Stimulated activated CD8-positive, alpha-beta memory T cell treated with anti-CD3 and anti-CD28 coated beads, Interleukin-2, amount 100 ng/mL, for 48 hours (primary cell): ENCODE data around the gene GNL1.
"Not testable (repeated sequence)": the region's sequence is repeated elsewhere in the genome, so short reads cannot be mapped to it uniquely, and the experiment has no call there.

Source experiments
- DNase-seq, 2 donors: peaks; one replicate each; pipeline ENCODE4 v3.0.0-alpha.2; 2020; ENCODE audit warnings: low read depth in 2 of 2

The GNL1 gene

GRCh38 chr6:30529349-30529875, 26.9 kb downstream of the GNL1 start:
- DNase-seq, result not testable (repeated sequence)

DNA sequence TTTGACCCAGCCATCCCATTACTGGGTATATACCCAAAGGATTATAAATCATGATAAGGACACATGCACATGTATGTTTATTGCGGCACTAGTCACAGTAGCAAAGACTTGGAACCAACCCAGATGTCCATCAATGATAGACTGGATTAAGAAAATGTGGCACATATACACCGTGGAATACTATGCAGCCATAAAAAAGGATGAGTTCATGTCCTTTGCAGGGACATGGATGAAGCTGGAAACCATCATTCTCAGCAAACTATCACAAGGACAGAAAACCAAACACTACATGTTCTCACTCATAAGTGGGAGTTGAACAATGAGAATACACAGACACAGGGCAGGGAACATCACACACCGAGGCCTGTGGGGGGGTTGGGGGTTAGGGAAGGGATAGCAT, 29.8 kb downstream of the GNL1 start:
- not testable (repeated sequence) for DNase-seq

DNA sequence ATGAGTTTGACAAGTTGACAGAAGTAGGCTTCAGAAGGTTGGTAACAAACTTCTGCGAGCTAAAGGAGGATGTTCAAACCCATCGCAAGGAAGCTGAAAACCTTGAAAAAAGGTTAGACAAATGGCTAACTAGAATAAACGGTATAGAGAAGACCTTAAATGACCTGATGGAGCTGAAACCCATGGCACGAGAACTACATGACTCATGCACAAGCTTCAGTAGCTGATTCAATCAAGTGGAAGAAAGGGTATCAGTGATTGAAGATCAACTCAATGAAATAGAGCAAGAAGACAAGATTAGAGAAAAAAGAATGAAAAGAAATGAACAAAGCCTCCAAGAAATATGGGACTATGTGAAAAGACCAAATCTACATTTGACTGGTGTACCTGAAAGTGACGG, 34.3 kb downstream of the GNL1 start:
- DNase-seq, result not testable (repeated sequence)

GRCh38 chr6:30521082-30521481, 35.2 kb downstream of the GNL1 start:
- not testable (repeated sequence) for DNase-seq

GRCh38 chr6:30520522-30520921, 35.8 kb downstream of the GNL1 start:
- no peak for DNase-seq

DNA sequence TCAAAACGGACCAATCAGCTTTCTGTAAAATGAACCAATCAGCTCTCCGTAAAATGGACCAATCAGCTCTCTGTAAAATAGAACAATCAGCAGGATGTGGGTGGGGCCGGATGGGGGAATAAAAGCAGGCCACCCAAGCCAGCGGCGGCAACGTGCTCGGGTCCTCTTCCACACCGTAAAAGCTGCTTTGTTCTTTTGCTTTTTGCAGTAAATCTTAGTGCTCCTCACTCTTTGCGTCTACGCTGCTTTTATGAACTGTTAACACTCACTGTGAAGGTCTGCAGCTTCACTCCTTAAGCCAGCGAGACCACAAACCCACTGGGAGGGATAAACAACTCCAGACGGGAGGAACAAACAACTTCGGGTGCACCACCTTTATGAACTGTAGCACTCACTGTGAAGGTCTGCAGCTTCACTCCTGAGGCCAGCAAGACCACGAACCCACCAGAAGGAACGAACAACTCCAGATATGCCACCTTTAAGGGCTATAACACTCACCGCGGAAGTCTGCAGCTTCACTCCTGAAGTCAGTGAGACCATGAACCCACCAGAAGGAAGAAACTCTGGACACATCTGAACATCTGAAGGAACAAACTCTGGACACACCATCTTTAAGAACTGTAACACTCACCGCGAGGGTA, 37.7 kb downstream of the GNL1 start:
- not testable (repeated sequence) for DNase-seq

DNA sequence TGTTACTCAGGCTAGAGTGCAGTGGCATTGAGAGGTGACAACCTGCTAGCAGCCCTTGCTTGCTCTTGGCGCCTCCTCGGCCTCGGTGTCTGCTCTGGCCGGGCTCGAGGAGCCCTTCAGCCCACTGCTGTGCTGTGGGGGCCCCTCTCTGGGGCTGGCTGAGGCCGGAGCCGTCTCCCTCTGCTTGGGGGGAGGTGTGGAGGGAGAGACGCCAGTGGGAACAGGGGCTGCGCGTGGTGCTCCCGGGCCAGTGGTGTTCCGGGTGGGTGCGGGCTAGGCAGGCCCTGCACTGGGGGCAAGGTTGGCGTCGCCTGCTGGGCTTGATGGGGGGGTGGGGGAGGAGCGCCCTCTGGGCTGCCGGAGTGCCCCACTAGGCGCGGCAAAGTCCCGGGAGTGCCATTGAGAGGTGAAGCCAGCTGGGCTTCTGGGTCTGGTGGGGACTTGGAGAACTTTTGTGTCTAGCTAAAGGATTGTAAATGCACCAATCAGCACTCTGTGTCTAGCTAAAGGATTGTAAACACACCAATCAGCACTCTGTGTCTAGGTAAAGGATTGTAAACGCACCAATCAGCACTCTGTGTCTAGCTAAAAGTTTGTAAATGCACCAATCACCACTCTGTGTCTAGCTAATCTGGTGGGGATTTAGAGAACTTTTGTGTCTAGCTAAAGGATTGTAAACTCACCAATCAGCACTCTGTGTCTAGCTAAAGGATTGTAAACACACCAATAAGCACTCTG, 38.4 kb downstream of the GNL1 start:
- not testable (repeated sequence) for DNase-seq

- not testable (repeated sequence) for DNase-seq
These were observed 39.6 kb downstream of the GNL1 start for GRCh38 chr6:30516754-30517076.

DNA sequence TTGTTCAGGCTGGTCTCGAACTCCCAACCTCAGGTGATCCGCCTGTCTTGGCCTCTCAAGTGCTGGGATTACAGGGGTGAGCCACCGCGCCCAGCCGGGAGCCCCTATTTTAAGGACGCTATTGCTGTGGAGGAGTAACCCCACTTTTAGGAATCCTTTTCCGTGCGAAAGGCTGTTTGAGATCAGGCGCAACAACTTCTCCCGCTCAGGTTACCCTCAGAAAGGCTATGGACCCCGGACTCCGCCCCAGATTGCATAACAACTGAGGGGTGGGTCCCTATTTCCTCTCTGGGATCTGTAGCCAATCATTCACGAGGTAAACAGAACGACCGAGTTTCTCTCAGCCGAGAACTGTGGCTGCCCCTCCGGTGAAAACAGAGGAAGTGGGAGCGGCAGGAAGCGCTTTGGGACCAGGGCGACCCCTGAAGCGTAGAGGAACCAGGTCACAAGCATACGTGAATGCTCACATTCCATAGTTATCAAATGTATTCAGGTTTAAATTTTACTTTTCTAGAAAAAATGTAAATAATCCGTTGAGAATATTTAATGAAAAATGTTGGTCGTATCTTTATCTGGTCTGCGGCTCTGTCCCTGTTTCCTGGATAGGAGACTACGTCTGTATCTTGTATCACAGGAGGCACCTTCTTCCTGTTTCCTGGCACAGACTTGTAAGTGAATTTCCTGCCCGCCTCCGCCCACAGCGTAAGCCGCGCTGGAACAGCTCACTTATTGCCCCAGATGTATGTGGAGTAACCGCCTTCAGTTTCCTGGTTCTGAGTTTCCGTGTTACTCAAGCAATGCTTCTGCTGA, 40.1 kb downstream of the GNL1 start:
- DNase-seq, result peak; percentile 69 to 84

GRCh38 chr6:30515106-30515505, 41.2 kb downstream of the GNL1 start:
- DNase-seq, result no peak

DNA sequence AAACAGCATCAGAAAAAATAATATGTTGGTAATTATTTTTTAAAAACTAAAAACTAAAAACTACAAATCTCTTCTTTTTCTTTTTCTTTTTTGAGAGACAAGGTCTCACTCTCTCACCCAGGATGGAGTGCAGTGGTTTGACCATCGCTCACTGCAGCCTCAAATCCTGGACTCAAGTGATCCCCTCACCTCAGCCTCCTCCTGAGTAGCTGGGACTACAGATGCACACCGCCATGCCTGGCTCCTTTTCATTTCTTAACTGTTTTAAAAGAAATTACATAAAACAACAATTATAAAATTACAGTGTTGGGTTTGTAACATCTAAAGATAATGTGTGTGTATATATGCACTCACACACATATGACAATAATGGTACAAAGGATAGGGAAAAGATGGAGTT, 42.8 kb downstream of the GNL1 start:
- no peak for DNase-seq

DNA sequence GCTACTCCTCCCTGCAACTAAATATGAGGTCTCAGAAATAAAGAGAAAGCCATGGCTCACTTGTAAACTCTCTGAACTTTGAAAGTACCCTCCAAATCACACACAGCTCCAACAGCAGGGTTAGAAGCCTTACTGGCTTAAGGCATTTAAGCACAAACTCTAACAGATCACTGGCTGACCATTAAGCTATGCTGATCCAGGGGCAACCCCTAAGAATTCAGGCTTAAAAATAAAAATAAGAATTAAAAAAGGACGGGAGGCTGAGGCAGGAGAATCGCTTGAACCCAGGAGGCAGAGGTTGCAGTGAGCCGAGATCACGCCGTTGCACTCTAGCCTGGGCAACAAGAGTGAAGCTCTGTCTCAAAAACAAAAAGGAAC, 45.1 kb downstream of the GNL1 start:
- DNase-seq, result no peak

DNA sequence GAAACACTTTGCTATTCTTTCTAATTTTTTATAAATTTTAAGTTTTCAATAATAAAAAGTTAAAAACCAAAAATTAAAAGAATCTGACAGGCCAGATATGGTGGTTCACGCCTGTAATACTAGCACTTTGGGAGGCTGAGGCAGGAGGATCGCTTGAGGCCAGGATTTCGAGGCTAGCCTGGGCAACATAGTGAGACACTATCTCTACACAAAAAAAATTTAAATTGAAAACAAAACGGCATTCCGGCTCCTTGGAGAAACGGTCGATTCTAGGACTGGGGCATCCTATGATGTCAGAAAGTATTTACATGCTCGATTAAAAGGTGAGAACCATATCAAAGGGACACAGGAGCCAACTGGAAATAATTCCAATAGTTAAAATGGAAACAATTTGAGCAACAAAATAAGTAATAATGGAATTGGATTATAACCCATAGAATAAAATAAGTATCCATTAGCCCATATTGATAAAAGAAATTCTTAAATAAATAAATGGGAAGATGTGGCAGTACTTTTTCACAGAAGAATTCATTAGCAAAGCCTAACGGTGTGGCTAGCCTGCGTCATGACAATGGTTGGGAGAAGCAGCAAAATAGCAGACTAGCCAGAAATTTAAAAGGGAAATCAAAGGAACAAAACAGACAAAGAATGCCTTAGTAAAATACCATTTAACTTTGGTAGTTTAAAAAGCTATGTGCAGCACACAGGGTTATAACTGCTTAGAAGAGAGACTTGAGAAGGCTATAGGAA, 45.7 kb downstream of the GNL1 start:
- no peak for DNase-seq

DNA sequence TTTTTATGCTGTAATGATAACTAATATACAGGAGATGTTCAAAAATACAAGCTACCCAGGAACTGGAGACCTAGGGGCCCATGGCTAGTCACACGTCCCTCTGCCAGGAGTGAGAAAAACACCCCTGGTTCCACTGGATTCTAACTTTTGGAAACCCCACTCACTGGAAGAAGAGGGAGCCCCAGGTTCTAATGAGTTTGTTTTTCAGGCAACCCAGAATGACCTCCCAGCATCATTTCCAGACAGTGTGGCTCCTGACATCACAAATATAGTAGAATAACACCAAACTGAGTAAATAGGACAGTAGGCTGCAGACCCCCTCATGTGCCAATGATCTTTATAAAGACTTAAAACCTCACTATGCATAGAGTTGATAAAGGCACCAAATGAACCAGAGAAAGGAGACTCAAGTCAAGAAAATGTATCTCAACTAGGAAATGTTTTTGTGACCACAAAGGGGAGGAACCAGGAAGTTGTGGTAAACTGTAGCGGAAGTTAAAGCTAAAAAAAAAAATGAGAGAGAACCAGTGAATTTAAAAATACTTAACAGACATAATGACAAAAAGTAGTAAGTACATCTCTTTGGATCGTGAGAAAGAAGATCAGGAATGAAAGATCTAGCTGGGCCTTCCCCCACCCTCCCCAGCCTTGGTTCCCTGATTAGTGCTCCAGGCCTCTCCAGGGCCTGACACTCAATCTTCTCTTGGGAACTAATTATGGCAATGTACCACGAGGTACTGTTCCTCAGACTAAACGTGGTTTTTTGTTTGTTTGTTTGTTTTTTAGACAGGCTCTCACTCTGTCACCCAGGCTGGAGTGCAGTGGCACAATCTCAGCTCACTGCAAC, 47.2 kb downstream of the GNL1 start:
- DNase-seq, result no peak

- DNase-seq, result no peak
These were observed 48.2 kb downstream of the GNL1 start for GRCh38 chr6:30507849-30508827.

- no peak for DNase-seq
These were observed 55.6 kb downstream of the GNL1 start for GRCh38 chr6:30500421-30501355.

DNA sequence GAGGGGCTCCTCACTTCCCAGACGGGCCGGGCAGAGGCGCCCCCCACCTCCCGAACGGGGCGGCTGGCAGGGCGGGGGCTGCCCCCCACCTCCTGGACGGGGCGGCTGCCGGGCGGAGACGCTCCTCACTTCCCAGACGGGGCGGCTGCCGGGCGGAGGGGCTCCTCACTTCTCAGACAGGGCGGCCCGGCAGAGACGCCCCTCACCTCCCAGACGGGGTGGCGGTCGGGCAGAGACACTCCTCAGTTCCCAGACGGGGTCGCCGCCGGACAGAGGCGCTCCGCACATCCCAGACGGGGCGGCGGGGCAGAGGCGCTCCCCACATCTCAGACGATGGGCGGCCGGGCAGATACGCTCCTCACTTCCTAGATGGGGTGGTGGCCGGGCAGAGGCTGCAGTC, 57.6 kb downstream of the GNL1 start:
- not testable (repeated sequence) for DNase-seq

DNA sequence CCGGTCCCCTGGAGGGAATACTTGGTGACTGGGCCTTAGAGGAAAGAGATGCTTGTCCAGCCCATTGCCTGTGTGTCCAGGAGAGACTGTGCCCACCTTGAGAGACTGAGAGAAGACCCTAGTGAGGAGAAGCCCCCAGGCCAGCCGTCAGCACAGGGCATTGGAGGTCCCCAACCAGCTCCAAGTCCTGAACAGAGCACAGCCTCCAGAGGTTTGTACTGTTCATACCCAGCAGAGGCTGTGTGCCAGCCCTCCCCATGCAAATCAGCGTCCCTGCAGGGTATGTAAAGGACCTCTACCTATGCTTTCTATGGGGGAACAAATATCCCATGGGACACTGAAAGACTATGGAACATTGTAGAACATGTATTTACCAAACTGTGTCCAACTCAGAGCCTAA, 58.6 kb downstream of the GNL1 start:
- DNase-seq, result no peak

GRCh38 chr6:30497261-30497599, 59.1 kb downstream of the GNL1 start:
- DNase-seq, result not testable (repeated sequence)
